ENCODE measurements around the gene CFAP47.

DNA sequence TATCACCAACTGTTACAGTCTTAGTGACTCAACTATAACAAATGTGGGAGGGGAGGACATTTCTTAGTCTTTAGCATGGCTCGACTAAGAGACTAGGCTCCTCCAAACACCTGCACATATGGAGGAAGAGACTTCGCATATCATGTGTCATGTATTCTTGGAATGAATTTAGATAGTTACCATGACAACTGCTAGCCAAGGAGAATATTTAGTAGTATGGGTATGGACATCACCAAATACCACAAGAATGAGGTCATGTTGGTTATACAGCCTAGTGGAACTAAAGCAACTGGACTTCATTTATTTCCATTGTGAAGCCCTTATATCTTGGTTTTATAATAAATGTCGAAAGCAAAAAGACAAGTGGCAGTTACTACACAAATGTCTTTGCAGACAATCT, 512.3 kb downstream of the CFAP47 start:
- no peak for TF ChIP-seq NFIC (IDR thresholded peaks at IDR 0.05)
- TF ChIP-seq, protein P1, sequence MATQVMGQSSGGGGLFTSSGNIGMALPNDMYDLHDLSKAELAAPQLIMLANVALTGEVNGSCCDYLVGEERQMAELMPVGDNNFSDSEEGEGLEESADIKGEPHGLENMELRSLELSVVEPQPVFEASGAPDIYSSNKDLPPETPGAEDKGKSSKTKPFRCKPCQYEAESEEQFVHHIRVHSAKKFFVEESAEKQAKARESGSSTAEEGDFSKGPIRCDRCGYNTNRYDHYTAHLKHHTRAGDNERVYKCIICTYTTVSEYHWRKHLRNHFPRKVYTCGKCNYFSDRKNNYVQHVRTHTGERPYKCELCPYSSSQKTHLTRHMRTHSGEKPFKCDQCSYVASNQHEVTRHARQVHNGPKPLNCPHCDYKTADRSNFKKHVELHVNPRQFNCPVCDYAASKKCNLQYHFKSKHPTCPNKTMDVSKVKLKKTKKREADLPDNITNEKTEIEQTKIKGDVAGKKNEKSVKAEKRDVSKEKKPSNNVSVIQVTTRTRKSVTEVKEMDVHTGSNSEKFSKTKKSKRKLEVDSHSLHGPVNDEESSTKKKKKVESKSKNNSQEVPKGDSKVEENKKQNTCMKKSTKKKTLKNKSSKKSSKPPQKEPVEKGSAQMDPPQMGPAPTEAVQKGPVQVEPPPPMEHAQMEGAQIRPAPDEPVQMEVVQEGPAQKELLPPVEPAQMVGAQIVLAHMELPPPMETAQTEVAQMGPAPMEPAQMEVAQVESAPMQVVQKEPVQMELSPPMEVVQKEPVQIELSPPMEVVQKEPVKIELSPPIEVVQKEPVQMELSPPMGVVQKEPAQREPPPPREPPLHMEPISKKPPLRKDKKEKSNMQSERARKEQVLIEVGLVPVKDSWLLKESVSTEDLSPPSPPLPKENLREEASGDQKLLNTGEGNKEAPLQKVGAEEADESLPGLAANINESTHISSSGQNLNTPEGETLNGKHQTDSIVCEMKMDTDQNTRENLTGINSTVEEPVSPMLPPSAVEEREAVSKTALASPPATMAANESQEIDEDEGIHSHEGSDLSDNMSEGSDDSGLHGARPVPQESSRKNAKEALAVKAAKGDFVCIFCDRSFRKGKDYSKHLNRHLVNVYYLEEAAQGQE (IDR thresholded peaks at IDR 0.05; ENCODE audit: low read depth): no peak
- no peak for TF ChIP-seq EGR1 (IDR thresholded peaks at IDR 0.05)
- no peak for TF ChIP-seq YY1 (IDR thresholded peaks at IDR 0.05; ENCODE audit: low read depth)
